Gastrocnemius medialis (tissue), 4 donors: ENCODE data around the gene PRKCE. TPM values are rescaled to one million over a fixed set of nuclear protein-coding genes. Genes with fewer than 3 reads are reported as not detected.

Experiments used
- ATAC-seq, 2 donors: fragments of 150-250 bp; one replicate each; pipeline ENCODE4 v1.9.1; 2016
- DNase-seq, 2 donors: peaks; one replicate each; pipeline ENCODE4 v3.0.0-alpha.2; 2019
- H3K27ac ChIP-seq, 4 donors: fragments of 200-600 bp; sonication (generic); 1 replicate in 1 of 4; 2 replicates in 3 of 4; pipeline ENCODE4 v1.5.1; 2016 to 2018; ENCODE audit warnings: mild to moderate bottlenecking in 2 of 4, moderate library complexity in 1 of 4
- H3K27me3 ChIP-seq, 3 donors: fragments of 200-600 bp; sonication (generic) in 2 of 3; 1 replicate in 1 of 3; 2 replicates in 2 of 3; pipeline versions ENCODE4 v1.5.1 to v1.6.0; 2016 to 2019; ENCODE audit warnings: mild to moderate bottlenecking in 1 of 3, moderate library complexity in 1 of 3
- H3K36me3 ChIP-seq, 2 donors: fragments of 200-600 bp; sonication (generic) in 1 of 2; one replicate each; pipeline ENCODE4 v1.5.1; 2017 to 2018
- H3K4me1 ChIP-seq, 2 donors: fragments of 200-600 bp; sonication (generic) in 1 of 2; one replicate each; pipeline ENCODE4 v1.5.1; 2016 to 2017; ENCODE audit warnings: mild to moderate bottlenecking in 2 of 2
- H3K4me3 ChIP-seq, 4 donors: fragments of 200-600 bp; sonication (generic) in 3 of 4; 1 replicate in 1 of 4; 2 replicates in 3 of 4; pipeline ENCODE4 v1.5.1; 2016 to 2019; ENCODE audit warnings: mild to moderate bottlenecking in 2 of 4
- H3K9me3 ChIP-seq, 3 donors: fragments of 200-600 bp; sonication (generic) in 2 of 3; 1 replicate in 1 of 3; 2 replicates in 2 of 3; pipeline ENCODE4 v1.5.1; 2016 to 2019
- POLR2A ChIP-seq, 2 donors: fragments of 450-650 bp; IDR thresholded peaks; one replicate each; pipeline ENCODE4 v1.6.1; 2017; ENCODE audit warnings: antibody characterized with exemption in 2 of 2, mild to moderate bottlenecking in 2 of 2, moderate library complexity in 2 of 2
- in situ Hi-C, 4 donors: fragments of 200-750 bp; cut with MboI; loops; one replicate each; pipeline versions ENCODE4 v1.15.0 to v1.8.0; 2017; ENCODE audit warnings: low sequenced_read_pairs in 4 of 4
- intact Hi-C: fragments of 100-400 bp; cut with DNase I; formaldehyde crosslinking; loops from one replicate; pipeline ENCODE4 v1.15.1; 2023; ENCODE audit warnings: low total_unique reads
- total RNA-seq, 4 donors: library from RNA; depleted of rRNA; stranded (reverse); fragments of >200 nt; gene quantifications; one replicate each; pipeline versions ENCODE4 v1.1.0 to v1.2.3, GENCODE V29; 2016
- TF ChIP-seq, protein P1 (sequence below), 5 experiments: fragments of 450-650 bp in 3 of 5; fragments of 200-600 bp in 2 of 5; sonication (generic) in 2 of 5; IDR thresholded peaks in 4 of 5; conservative IDR thresholded peaks in 1 of 5; 1 replicate in 4 of 5; 2 replicates in 1 of 5; pipeline ENCODE4 v1.5.1; 2016 to 2019; ENCODE audit warnings: antibody characterized with exemption in 5 of 5, mild to moderate bottlenecking in 3 of 5, moderate library complexity in 3 of 5

Gene PRKCE
- total RNA-seq, 4 donors from 2014 or later: 5.8 to 28.9 (median 11.8) TPM

DNA sequence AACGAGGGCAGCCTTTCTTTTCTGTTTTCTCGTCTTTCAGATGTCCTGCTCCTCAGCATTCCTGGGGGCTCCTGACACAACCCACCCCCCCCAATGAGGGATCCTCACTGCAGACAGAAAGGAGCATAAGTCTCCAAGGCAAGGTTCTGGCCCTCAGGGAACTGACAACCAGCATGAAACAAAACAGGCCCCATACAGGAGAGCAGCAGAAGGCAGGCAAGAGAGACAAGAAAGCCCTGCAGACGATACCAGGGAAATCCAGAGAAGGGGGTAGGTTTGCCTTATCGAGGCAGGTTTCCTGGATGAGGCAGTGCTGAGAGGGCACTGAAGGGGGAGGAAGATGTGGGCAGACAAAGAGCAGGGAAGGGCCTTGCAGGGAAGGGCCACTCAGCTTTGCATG, 541.9 kb downstream of the PRKCE start:
- H3K36me3 ChIP-seq: no peaks in the 10 kb centered on the region
- peaks cover 0 to 4% of the 10 kb centered on the region in 2 donors for H3K4me1 ChIP-seq
- ATAC-seq (no peak), DNase-seq (no peak)
- no peak overlapping the region for H3K4me3 ChIP-seq
- H3K27me3 ChIP-seq: no peaks in the 10 kb centered on the region
- H3K9me3 ChIP-seq: no peaks in the 10 kb centered on the region
- in situ Hi-C loops (no loop called here), intact Hi-C loops (no loop called here)
- TF ChIP-seq, protein P1, sequence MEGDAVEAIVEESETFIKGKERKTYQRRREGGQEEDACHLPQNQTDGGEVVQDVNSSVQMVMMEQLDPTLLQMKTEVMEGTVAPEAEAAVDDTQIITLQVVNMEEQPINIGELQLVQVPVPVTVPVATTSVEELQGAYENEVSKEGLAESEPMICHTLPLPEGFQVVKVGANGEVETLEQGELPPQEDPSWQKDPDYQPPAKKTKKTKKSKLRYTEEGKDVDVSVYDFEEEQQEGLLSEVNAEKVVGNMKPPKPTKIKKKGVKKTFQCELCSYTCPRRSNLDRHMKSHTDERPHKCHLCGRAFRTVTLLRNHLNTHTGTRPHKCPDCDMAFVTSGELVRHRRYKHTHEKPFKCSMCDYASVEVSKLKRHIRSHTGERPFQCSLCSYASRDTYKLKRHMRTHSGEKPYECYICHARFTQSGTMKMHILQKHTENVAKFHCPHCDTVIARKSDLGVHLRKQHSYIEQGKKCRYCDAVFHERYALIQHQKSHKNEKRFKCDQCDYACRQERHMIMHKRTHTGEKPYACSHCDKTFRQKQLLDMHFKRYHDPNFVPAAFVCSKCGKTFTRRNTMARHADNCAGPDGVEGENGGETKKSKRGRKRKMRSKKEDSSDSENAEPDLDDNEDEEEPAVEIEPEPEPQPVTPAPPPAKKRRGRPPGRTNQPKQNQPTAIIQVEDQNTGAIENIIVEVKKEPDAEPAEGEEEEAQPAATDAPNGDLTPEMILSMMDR (IDR thresholded peaks at IDR 0.05 in 4 of 5, conservative IDR thresholded peaks at IDR 0.05 in 1 of 5): no peak
- no peak for TF ChIP-seq POLR2A (IDR thresholded peaks at IDR 0.05)
- H3K27ac ChIP-seq: no peak overlapping the region

DNA sequence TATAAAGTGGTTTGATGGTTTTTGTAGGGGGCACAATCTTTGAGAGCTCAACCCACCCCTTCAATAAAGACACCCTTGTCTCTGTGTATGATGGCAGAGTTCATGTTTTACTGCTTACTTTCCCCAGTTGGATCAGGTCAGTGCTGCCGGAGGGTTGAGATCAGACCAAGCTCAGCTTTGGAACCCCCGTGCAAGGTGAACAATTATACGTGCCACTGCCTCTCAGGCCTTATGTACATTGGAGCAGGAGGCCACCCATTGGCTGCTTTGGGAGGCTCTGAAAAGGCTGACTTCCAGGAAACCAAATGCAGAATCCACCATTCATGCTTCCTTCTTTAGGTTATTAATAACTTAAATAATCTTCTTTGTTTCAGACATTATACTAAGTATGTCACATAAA, 542.4 kb downstream of the PRKCE start:
- DNase-seq (no peak), ATAC-seq (no peak)
- Histone ChIP-seq H3K36me3 (no peaks in the 10 kb centered on the region), H3K27me3 (no peaks in the 10 kb centered on the region), H3K4me1 (peaks cover 0 to 7% of the 10 kb centered on the region in 2 donors), H3K9me3 (no peaks in the 10 kb centered on the region), H3K27ac (no peak overlapping the region), H3K4me3 (no peak overlapping the region)
- intact Hi-C loops (no loop called here), in situ Hi-C loops (no loop called here)
- no peak for TF ChIP-seq POLR2A (IDR thresholded peaks at IDR 0.05)

DNA sequence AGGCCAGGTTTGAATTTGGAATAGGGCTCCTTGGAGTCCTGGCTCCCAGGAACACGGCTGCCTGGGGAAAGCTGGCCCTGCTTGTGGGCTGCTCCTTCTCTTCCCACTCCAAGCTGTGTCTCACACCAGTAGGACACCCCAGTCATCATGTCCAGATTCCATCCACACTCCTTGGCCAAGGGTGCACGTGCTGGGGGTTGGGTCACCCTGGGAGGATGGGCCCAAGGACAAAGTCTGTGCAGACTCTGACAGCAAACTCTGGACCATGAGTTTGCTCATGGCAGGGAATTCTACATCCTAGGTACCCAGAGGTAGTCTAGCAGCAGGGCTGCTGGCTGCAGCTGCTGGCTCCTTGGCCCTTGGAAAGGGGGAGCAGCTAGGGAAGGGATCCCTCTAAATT, 543.4 kb downstream of the PRKCE start:
- Histone ChIP-seq H3K9me3 (no peaks in the 10 kb centered on the region), H3K4me3 (no peak overlapping the region), H3K27ac (no peak overlapping the region), H3K36me3 (no peaks in the 10 kb centered on the region), H3K27me3 (no peaks in the 10 kb centered on the region), H3K4me1 (peaks cover 0 to 7% of the 10 kb centered on the region in 2 donors)
- ATAC-seq: no peak
- in situ Hi-C loops: no loop called here
- DNase-seq: no peak
- intact Hi-C loops: no loop called here
- TF ChIP-seq, protein P1 (IDR thresholded peaks at IDR 0.05 in 4 of 5, conservative IDR thresholded peaks at IDR 0.05 in 1 of 5): no peak
- TF ChIP-seq POLR2A (IDR thresholded peaks at IDR 0.05): no peak

DNA sequence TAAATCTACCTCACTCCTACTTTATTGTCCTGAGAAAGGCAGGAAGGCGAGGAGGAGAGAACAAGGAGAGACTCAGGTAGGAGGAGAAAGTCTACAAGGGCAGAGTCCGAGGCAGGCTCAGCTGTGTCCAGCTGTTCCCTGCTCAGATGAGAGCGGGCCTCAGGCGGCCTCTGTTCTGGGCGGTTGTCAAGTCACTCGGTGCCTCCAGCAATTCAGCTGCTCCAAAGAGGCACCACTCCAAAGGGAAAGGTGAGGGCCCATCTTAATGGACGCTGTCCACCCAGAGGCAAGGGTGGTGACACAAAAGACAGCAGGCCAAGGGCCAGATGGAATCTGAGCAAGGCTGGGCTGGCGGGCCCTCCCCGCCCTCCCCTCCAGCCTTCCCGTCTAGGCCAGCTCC, 544.3 kb downstream of the PRKCE start:
- no peak overlapping the region for H3K4me3 ChIP-seq
- H3K9me3 ChIP-seq: no peaks in the 10 kb centered on the region
- intact Hi-C loops (no loop called here), in situ Hi-C loops (no loop called here)
- TF ChIP-seq, protein P1 (IDR thresholded peaks at IDR 0.05 in 4 of 5, conservative IDR thresholded peaks at IDR 0.05 in 1 of 5): no peak
- no peak for TF ChIP-seq POLR2A (IDR thresholded peaks at IDR 0.05)
- peaks cover 0 to 7% of the 10 kb centered on the region in 2 donors for H3K4me1 ChIP-seq
- no peaks in the 10 kb centered on the region for H3K27me3 ChIP-seq
- ATAC-seq (no peak), DNase-seq (no peak)
- no peak overlapping the region for H3K27ac ChIP-seq
- H3K36me3 ChIP-seq: no peaks in the 10 kb centered on the region

DNA sequence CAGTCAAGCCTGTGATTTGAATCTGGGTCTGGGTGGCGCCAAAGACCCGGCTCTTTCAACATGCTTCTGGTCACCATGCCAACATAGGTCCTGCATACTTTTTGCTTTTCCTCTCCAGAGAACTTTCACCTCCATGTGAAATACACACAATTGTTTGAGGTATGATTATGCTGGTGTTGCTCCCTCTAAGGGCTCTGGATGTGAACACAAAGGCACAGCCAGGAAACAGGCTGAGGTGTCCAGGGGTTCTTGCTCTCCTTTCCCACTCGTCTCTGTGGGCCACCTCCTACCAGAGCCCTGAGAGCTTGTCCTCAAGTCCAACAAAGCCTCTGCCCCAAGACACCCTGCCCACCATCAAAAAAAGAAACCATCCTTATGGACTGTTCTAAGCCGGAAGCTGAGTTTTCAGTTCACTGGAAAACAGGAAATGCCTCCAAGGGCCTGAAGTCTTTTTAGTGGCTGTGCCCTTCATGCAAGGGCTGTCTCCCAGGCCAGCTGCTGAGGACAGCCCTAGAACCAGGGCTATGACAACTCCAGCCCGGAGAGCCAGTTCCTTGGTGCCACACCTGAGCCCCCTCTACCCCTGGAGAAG, 545.5 kb downstream of the PRKCE start:
- Histone ChIP-seq H3K4me1 (peaks cover 0 to 7% of the 10 kb centered on the region in 2 donors), H3K4me3 (no peak overlapping the region), H3K9me3 (no peaks in the 10 kb centered on the region), H3K36me3 (no peaks in the 10 kb centered on the region), H3K27me3 (no peaks in the 10 kb centered on the region), H3K27ac (peak overlapping the region in 3 of 4 donors; percentile 1 to 41 (median 39))
- no peak for DNase-seq
- TF ChIP-seq POLR2A (IDR thresholded peaks at IDR 0.05): no peak
- TF ChIP-seq, protein P1 (IDR thresholded peaks at IDR 0.05 in 4 of 5, conservative IDR thresholded peaks at IDR 0.05 in 1 of 5): no peak
- intact Hi-C loops: no loop called here
- no peak for ATAC-seq
- in situ Hi-C loops: no loop called here
